GM23338 (cell line): ENCODE measurements around the gene TAF4. TPM values are rescaled to one million over a fixed set of nuclear protein-coding genes. Genes with fewer than 3 reads are reported as not detected.

ENCODE experiments used
- ATAC-seq: fragments of 200-7000 bp; cut with Tn5 transposase; 3 replicates; pipeline ENCODE4 v1.9.1; 2020
- DNase-seq: peaks from one replicate; pipeline ENCODE4 v3.0.0-alpha.2; 2015; ENCODE audit warnings: low spot score
- H2AFZ ChIP-seq: fragments of 200-600 bp; sonication (generic); 2 replicates; pipeline ENCODE4 v1.8.0; 2016; ENCODE audit warnings: antibody characterized with exemption, mild to moderate bottlenecking, moderate library complexity
- H3F3A ChIP-seq: fragments of 200-600 bp; sonication (generic); replicated peaks from 2 replicates; pipeline ENCODE4 v1.8.0; 2017; ENCODE audit warnings: antibody characterized with exemption, mixed run types, low read depth
- H3K27ac ChIP-seq: fragments of 200-600 bp; sonication (generic); 2 replicates; pipeline ENCODE4 v1.6.1; 2016; ENCODE audit warnings: low read depth
- H3K27me3 ChIP-seq: fragments of 200-600 bp; sonication (generic); 2 replicates; pipeline ENCODE4 v1.8.0; 2016; ENCODE audit warnings: mild to moderate bottlenecking, mixed run types, moderate library complexity; ENCODE audit not compliant: insufficient read depth
- H3K36me3 ChIP-seq: fragments of 200-600 bp; sonication (generic); 2 replicates; pipeline ENCODE4 v1.8.0; 2016; ENCODE audit warnings: mild to moderate bottlenecking; ENCODE audit not compliant: insufficient read depth
- H3K4me1 ChIP-seq: fragments of 200-600 bp; sonication (generic); 2 replicates; pipeline ENCODE4 v1.8.0; 2016; ENCODE audit warnings: mild to moderate bottlenecking, moderate library complexity; ENCODE audit not compliant: insufficient read depth
- H3K4me2 ChIP-seq: fragments of 200-600 bp; sonication (generic); 2 replicates; pipeline ENCODE4 v1.7.1; 2017; ENCODE audit warnings: mixed run types
- H3K4me3 ChIP-seq: fragments of 200-600 bp; sonication (generic); 2 replicates; pipeline ENCODE4 v1.6.1; 2016; ENCODE audit warnings: mixed run types
- H3K79me2 ChIP-seq: fragments of 200-600 bp; sonication (generic); replicated peaks from 2 replicates; pipeline ENCODE4 v1.8.0; 2017; ENCODE audit warnings: mild to moderate bottlenecking; ENCODE audit not compliant: insufficient read depth
- H3K9me2 ChIP-seq: fragments of 200-600 bp; sonication (generic); 2 replicates; pipeline ENCODE4 v1.8.0; 2017; ENCODE audit not compliant: insufficient read depth
- H4K20me1 ChIP-seq: fragments of 200-600 bp; sonication (generic); replicated peaks from 2 replicates; pipeline ENCODE4 v1.8.0; 2017; ENCODE audit warnings: mild to moderate bottlenecking; ENCODE audit not compliant: insufficient read depth
- H3K27ac Mint-ChIP-seq: 2 replicates; pipeline ENCODE4 v1.8.0; 2020; ENCODE audit warnings: inconsistent platforms, mild to moderate bottlenecking, moderate library complexity, mixed read lengths
- H3K27me3 Mint-ChIP-seq: 3 replicates; pipeline ENCODE4 v1.8.0; 2022; ENCODE audit warnings: low read depth, mild to moderate bottlenecking, moderate library complexity, mixed read lengths, inconsistent platforms; ENCODE audit not compliant: insufficient read depth, poor library complexity
- H3K36me3 Mint-ChIP-seq: 3 replicates; pipeline ENCODE4 v1.8.0; 2021; ENCODE audit warnings: low read depth, mild to moderate bottlenecking, inconsistent platforms, moderate library complexity, mixed read lengths
- H3K4me1 Mint-ChIP-seq: 3 replicates; pipeline ENCODE4 v1.8.0; 2020; ENCODE audit warnings: mild to moderate bottlenecking, inconsistent platforms, mixed read lengths
- H3K4me3 Mint-ChIP-seq: 3 replicates; pipeline ENCODE4 v1.8.0; 2021; ENCODE audit warnings: moderate library complexity, mild to moderate bottlenecking, inconsistent platforms, mixed read lengths
- H3K9me3 Mint-ChIP-seq: 3 replicates; pipeline ENCODE4 v1.8.0; 2020; ENCODE audit warnings: moderate library complexity, mild to moderate bottlenecking, inconsistent platforms, mixed read lengths
- CREB1 ChIP-seq: fragments of 250-450 bp; sonication (Bioruptor Pico); IDR thresholded peaks from 2 replicates; pipeline ENCODE4 v1.5.0; 2020; ENCODE audit warnings: low read depth, mild to moderate bottlenecking, moderate library complexity
- CTCF ChIP-seq, 2 experiments: fragments of 200-600 bp in 1 of 2; sonication (generic) in 1 of 2; conservative IDR thresholded peaks; 2 replicates each; pipeline versions ENCODE4 v1.5.1 to v1.6.1; 2016 to 2017; ENCODE audit warnings: antibody characterized with exemption in 2 of 2, low read depth in 2 of 2, mild to moderate bottlenecking in 2 of 2, moderate library complexity in 1 of 2
- ZNF114 ChIP-seq: fragments of 250-450 bp; sonication (Bioruptor Pico); IDR thresholded peaks from 2 replicates; pipeline ENCODE4 v1.5.0; 2020; ENCODE audit warnings: mild to moderate bottlenecking, moderate library complexity
- ZNF462 ChIP-seq: fragments of 250-450 bp; sonication (Bioruptor Pico); IDR thresholded peaks from 2 replicates; pipeline ENCODE4 v1.5.0; 2020; ENCODE audit warnings: mild to moderate bottlenecking, moderate library complexity
- polyA plus RNA-seq: library from polyadenylated mRNA; unstranded; fragments of >200 nt; fragmentation: Nextera tagmentation; extraction: Ambion mirVana; gene quantifications from 2 replicates; pipeline ENCODE4 v1.2.1, GENCODE V29; 2016
- total RNA-seq: library from RNA; depleted of rRNA; stranded (reverse); fragments of >200 nt; shearing (Covaris generic); gene quantifications from 2 replicates; pipeline ENCODE4 v1.2.3, GENCODE V29; 2014

TAF4 gene
- total and polyA plus RNA-seq, 2 experiments from 2014 or later = 7.2 to 60.0 TPM

GRCh38 chr20:62040933-62041332 lies 24.7 kb downstream of the TAF4 start:
- Histone ChIP-seq H3K79me2 (peaks cover 100% of the 10 kb centered on the region), H3K9me2 (no peaks in the 10 kb centered on the region), H3K27me3 (no peaks in the 10 kb centered on the region), H2AFZ (no peak overlapping the region), H3K4me3 (no peak overlapping the region), H3K4me1 (peaks cover 17% of the 10 kb centered on the region), H3F3A (no peaks in the 10 kb centered on the region; the same call in 1 of the 2 replicates), H4K20me1 (peaks cover 71% of the 10 kb centered on the region), H3K27ac (no peak overlapping the region), H3K36me3 (no peaks in the 10 kb centered on the region), H3K4me2 (no peak overlapping the region)
- DNase-seq = no peak
- Mint-ChIP-seq H3K27ac (no peak overlapping the region), H3K9me3 (peaks cover 5% of the 10 kb centered on the region; the same call in 2 of the 3 replicates), H3K36me3 (peaks cover 4% of the 10 kb centered on the region; the same call in 2 of the 3 replicates), H3K4me1 (peaks cover 51% of the 10 kb centered on the region), H3K27me3 (peaks cover 7% of the 10 kb centered on the region), H3K4me3 (no peak overlapping the region)
- TF ChIP-seq CTCF (conservative IDR thresholded peaks at IDR 0.05; ENCODE audit: low read depth in 2 of 2) (0 out of 4 replicates have a peak, but pooled peaks of 1 of the 2 experiments have one; percentile 19), CREB1 (CRISPR knock-in tag) (no peak), ZNF114 (no peak), ZNF462 (no peak)
- ATAC-seq = no peak
